VCaP (cell line): ENCODE data around the gene TDG.

Experiments
- H3K27ac ChIP-seq: fragments of 450-650 bp; 2 replicates; pipeline ENCODE4 v1.5.1; 2017
- TF ChIP-seq, protein P1 (sequence below): fragments of 450-650 bp; conservative IDR thresholded peaks from 2 replicates; pipeline ENCODE4 v1.5.1; 2017; ENCODE audit warnings: mild to moderate bottlenecking, moderate library complexity

The TDG gene

GRCh38 chr12:103965590-103966504, at the start of gene TDG:
Gene TDG, plus strand, starts transcription at chr12:103965872. Its CDS starts 166 bp downstream, at chr12:103966038.
- TF ChIP-seq, protein P1, sequence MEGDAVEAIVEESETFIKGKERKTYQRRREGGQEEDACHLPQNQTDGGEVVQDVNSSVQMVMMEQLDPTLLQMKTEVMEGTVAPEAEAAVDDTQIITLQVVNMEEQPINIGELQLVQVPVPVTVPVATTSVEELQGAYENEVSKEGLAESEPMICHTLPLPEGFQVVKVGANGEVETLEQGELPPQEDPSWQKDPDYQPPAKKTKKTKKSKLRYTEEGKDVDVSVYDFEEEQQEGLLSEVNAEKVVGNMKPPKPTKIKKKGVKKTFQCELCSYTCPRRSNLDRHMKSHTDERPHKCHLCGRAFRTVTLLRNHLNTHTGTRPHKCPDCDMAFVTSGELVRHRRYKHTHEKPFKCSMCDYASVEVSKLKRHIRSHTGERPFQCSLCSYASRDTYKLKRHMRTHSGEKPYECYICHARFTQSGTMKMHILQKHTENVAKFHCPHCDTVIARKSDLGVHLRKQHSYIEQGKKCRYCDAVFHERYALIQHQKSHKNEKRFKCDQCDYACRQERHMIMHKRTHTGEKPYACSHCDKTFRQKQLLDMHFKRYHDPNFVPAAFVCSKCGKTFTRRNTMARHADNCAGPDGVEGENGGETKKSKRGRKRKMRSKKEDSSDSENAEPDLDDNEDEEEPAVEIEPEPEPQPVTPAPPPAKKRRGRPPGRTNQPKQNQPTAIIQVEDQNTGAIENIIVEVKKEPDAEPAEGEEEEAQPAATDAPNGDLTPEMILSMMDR: peak; percentile 46

DNA sequence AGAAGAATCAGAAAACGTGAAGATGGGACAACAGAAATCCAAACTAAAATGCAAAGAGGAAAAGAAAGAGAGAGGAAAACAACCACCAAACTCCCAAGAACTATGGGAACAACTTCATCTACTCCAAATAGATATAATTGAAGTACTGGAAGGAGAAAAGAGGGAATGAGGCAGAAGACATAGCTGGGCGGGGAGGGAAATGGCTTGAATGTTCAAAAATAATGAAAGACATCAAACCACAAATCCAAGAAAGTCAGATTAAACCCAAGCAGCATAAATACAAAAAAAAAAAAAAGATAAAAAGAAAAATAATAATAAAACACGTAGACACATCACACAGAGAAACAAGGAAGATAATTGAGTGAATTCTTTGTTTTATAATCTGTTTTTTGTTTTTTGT, 47.8 kb upstream of the TDG start:
- TF ChIP-seq, protein P1: no peak
- no peak overlapping the region for H3K27ac ChIP-seq

More at GRCh38 chr12:103965590-103966504, at the start of gene TDG:
- peak within 1 kb of the TSS; percentile 92 for H3K27ac ChIP-seq

GRCh38 chr12:103924761-103925641, 40.7 kb upstream of the TDG start:
- H3K27ac ChIP-seq: no peak overlapping the region
- TF ChIP-seq, protein P1: no peak

DNA sequence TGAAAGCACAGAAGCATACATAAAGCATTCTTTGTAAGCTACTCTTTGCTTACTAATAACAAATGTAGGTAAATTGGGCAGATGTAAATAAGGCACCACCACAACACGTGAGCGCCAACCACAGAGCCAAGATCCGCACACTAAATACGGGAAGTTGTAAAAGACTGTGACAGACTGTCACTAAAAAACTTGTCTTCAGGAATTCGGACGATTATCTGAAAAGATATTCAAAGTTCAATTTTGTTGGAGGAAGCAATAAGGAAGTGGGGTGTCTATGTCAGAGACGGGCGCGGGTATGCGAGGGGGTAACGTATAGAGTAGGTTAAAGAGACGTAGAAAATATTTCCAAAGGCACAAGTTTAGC, 37.0 kb upstream of the TDG start:
- TF ChIP-seq, protein P1: no peak
- H3K27ac ChIP-seq: peak overlapping the region; percentile 98

- H3K27ac ChIP-seq: peak overlapping the region; percentile 98
- TF ChIP-seq, protein P1: no peak
Measured at GRCh38 chr12:103929046-103929783, 36.5 kb upstream of the TDG start.

- peak overlapping the region; percentile 98 for H3K27ac ChIP-seq
- TF ChIP-seq, protein P1: no peak
Measured at GRCh38 chr12:103929784-103930033, 36.0 kb upstream of the TDG start.
